GM18502 (cell line): ENCODE data around the gene FBXO41.

Experiments
- ATAC-seq: cut with Tn5 transposase; IDR thresholded peaks from one replicate; pipeline ENCODE4 v1.9.1; 2021; ENCODE audit warnings: mild to moderate bottlenecking; ENCODE audit not compliant: unreplicated experiment, poor library complexity

The FBXO41 gene

DNA sequence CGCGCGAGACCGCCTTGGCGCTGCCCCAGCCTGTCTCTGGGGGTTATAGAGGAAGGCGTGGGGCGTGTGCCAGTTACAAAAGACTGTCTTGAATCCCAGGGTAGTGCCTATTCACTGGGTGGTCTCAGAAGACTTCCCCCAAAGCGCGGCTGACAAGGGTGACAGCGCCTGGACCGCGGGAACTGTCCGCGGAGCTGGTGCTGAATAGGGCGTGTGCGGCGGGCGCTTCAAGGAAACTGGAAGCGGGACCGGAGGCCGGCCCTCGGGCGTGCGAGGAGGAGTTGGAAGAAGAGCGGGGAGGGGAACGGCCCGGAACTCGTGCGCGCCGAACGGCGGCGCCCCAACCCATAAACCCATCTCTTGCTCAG lies 6.8 kb upstream of the FBXO41 start:
- ATAC-seq = no peak

GRCh38 chr2:73290049-73290839 lies 6.0 kb upstream of the FBXO41 start:
- peak; percentile 25 for ATAC-seq

DNA sequence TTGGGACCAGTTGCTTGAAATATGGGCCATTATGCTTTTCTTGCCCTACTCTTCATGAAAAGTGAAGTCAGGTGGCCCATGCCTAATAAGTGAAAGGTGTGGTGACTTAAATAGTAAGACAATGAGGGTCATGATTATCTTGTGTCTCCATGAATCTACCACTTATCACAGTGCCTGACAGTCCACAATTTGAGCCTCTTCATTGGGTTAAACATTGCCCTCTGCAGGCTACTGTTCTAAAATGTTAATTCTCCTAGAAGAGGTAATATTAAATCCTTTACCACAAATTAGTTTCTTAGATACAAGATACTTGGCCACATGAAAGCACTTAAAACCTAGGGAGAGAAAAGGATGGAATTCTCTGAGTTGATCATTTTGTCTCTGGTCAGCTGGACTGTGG lies 5.0 kb upstream of the FBXO41 start:
- ATAC-seq = no peak

DNA sequence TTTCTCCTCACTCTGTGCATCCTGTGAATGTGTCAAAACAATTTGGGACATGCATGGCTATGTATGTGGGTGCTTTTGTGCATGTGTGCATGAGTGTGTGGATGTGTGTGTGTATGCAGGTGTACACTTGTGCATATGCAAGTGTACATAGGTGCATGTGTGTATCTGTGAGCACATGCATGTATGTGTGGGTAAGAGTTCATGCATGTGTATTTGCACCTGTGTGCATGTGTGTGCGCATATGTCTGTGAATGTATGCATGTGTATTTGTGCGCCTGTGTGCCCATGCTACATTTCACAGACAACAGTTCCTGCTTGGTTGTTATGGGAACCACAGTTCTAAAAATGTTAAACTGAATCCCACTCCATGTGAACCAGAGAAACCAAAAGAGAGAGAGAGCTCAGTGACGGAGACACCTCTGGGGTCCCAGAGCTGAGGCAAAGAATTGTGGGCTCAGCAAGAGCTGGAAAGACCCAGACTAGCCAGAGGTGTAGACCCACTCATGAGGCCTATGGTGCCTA lies 1.9 kb upstream of the FBXO41 start:
- ATAC-seq = no peak

- ATAC-seq = peak; percentile 63
These were observed 971 bp upstream of the FBXO41 start for GRCh38 chr2:73285159-73285739.

DNA sequence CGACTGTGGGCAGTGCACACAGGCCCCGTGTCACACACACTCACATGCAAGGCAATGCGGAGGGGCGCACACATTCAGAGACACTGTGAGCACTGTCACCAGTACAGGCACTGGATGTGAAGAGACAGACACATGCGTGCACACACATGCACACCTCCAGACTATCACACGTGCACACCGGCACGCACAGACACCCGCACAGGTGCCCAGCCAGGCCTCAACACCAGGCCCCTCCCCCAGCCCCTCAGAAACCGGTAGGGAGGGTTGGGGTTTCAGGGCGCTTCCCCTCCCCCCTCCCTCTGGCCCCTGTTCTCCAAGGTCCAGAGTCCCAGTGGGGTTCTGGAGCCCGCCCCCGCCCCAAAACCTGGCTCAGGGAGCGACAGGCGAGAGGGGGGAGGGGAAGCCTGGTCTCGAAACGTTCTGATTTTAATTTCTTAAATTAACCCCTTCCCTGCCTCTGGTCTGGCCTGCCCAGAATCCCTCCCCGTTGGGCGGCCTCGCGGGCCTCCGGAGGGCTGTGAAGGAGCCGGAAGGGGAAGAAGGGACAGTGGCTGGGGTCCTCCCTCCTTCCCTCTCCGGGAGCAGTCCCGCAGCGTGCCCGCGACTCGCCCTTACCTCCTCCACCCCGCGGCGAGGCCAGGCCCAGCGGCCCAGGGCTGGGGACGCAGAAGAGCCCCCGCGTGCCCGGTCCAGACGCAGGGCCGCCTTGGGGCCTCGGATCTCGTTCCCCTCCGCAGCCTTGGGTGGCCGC lies 558 bp downstream of the FBXO41 start:
- ATAC-seq = peak; percentile 22

GRCh38 chr2:73282924-73283544 lies 1.2 kb downstream of the FBXO41 start:
- ATAC-seq = no peak

GRCh38 chr2:73281244-73281643 lies 3.0 kb downstream of the FBXO41 start:
- ATAC-seq = no peak

DNA sequence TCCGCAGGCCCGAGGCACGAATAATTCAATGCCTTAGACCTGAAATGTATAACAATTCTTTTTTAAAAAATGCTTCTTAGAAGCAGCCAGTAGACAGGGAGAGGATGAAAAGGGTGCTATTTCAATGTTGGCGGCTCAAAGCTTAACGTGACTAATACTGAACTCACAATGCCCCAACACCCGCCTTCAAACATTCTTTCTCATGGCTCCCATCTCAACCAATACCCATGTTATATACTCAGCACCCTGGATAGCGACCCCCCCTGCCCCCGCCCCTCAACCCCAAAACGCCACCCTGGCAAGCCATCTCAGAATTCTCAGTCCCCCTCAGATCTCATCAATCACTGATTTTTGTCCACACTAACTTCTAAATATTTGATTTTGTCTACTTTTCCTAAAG lies 4.4 kb downstream of the FBXO41 start:
- ATAC-seq = no peak

- no peak for ATAC-seq
These were observed 12.0 kb downstream of the FBXO41 start for GRCh38 chr2:73272270-73272669.

GRCh38 chr2:73269686-73270465 lies 14.4 kb downstream of the FBXO41 start:
- peak; percentile 44 for ATAC-seq

- peak; percentile 78 for ATAC-seq
These were observed 15.2 kb downstream of the FBXO41 start for GRCh38 chr2:73268830-73269685.

DNA sequence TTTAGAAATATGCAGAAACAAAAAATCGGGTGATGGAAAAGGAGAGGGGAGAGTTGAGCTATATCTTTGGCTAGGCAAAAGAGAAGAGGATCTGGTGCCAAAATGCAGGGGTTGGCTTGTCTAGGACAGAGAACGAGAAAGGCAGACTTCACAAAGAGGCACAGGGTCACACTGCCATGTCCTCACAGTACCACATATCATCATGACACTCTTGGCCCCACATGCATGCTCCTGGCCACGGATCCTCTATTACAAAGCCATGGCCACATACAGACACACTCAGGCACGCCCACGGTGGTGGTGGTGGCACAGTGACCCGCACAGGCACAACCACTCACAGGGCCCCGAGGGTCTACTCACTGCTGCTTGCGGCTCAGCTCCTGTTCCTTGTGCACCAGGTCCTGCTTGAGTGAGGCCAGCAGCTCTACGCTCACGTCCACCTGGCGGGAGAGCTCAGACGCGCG lies 15.9 kb downstream of the FBXO41 start:
- no peak for ATAC-seq

GRCh38 chr2:73267008-73267407 lies 17.3 kb downstream of the FBXO41 start:
- ATAC-seq = no peak

GRCh38 chr2:73266061-73266901 lies 18.0 kb downstream of the FBXO41 start:
- ATAC-seq = no peak

DNA sequence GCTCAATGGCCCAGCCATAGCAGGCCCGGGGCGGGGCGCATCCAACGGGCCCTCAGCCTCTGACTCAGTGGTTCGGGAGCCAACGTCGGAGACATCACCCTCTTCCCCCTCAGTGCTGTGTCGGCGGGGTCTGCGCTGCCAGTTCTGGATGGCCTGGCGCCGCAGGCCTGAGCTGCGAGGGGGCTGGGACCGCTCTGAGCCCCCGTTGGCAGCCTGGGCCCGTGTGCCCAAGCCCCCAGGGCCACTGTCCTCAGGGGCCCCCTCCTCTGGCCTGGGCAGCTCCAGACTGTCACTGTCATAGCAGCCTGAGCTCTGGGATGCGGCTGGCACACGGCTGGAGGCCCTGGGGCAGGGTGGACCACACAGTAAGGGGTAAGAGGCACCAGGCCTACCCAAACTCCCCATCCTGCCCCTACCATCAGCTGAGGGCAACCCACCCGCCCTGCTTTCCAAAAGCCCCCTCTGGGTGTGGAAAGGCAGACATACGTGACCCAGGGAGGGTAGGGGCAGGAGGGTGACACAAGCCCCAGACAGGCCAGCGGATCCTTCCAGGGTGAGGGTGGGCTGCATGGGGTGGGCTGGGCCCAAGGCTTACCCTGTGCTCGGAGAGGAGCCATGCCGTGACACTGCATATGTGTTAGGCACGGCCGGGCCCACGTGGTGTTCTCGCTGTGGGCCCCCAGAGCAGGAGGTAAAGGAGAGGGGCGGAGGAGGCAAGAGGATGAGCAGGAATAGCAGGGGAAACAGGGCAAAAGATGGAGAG lies 18.8 kb downstream of the FBXO41 start:
- no peak for ATAC-seq

DNA sequence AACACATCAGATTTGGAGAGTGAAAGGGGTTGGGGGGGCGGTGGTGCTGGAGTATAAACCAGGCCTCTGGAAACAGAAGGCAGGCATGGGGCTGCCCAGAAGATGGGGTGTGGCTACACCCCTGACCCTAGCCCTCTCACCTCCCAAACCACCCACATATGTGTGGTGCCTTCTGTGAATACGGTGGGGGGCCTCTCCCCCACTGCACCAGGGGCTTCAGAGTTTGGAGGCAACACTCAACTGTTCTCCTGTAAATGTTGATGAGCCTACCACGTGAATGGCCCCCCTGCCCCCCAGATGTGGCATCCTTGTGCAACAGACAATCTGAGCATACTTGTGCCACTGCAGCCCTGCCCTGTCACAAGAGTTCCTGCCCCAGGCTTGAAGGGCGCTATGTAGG lies 19.5 kb downstream of the FBXO41 start:
- ATAC-seq = no peak

DNA sequence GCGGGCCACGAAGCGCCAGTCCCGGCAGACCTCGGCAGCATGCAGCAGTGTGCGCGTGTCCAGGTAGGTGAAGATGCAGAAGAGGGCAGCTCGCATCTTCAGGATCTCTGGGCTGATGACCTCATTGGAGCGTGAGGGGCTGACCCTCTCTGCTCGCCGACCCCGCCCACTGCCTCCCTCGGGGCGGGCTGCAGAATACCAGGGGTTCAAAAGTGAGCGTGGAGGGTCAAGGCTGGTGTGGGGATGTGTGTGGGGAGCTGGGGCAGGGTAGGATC lies 20.0 kb downstream of the FBXO41 start:
- no peak for ATAC-seq
